HL-60/S4 (cell line): ENCODE results near the gene PPM1J.

Experiments used
- in situ Hi-C: fragments of 300-500 bp; cut with MboI; formaldehyde crosslinking; loops from 2 replicates; pipeline ENCODE4 v1.14.3; 2022; ENCODE audit warnings: low sequenced_read_pairs

The PPM1J gene

DNA sequence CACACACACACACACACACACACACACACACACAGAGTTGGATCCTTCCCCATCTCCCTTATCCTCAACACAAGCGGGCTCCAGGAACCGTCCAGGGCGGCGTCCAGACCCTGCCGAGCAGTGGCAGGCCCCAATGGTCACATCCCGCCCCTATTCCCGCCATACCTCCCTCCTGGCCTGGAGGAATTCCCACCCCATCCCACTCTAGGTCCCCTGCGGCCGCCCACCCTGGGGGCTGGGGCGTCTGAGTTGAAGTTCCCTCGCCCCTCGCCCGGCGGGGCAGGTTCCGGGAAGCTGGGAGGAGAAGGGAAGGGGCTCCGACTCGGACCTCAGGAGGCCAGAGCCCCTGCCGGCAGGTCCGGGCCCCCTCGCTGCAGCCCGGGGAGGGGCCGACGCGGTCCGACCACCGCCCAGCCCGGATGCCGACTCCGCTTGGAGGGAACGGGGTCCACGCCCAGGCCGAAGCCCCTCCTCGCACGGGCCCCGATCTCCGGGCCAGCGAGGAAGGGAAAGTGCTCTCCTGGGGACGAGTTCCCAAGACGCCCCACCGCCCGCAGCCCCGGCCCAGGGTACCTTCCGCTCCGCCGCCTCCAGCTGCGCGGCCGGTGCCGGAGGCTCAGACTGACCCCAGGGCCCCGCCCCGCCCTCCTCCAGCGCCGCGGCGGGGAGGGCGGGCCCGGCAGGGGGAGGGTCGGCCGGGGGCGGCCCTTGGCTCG is 8.5 kb downstream of the PPM1J start, which contains the start of gene RHOC:
Gene RHOC, minus strand, starts transcription at position 623 of the 716 bp plus-strand sequence. CDS start 3,328 bp downstream, outside the sequence.
- in situ Hi-C loops, result loop anchor here (5.0 kb wide), 2 partner anchors 89 to 314 kb away; partner anchors contain the start of genes CAPZA1 and ST7L

DNA sequence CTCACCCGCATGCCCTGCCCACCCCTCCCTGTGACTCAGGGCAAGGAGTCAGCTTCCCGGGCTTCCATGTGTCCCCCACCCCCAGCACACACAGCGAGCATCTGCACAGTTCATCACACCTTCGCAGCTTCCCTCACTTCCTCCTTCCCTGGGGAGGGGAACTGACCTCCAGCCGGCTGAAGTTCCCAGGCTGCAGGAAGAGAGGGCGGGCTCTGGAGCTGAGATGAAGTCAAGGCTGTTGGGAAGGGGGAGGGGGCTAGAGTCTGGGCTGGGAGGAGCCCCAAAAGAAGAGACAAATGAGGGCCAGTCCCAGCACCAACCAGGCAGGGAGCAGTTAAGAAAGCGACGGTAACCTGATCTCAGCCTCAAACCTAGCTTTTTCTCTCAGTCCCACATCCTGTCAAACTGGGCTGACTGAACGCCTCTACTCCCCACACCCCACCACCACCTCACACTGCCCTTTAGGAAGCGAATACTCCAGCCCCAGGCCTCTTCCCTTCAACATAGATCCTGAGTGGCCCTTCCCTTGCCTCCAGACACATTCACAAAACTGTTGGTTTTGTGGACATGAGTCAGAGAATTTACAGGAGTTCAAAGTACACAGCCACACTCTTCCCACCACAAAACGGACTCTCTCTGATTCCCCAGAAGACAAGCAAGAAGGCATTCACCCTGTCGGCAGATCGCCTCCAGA is 10.1 kb downstream of the PPM1J start:
- in situ Hi-C loops, result loop anchor here (5.0 kb wide), 2 partner anchors 88 to 313 kb away; partner anchors contain the start of genes CAPZA1 and ST7L

DNA sequence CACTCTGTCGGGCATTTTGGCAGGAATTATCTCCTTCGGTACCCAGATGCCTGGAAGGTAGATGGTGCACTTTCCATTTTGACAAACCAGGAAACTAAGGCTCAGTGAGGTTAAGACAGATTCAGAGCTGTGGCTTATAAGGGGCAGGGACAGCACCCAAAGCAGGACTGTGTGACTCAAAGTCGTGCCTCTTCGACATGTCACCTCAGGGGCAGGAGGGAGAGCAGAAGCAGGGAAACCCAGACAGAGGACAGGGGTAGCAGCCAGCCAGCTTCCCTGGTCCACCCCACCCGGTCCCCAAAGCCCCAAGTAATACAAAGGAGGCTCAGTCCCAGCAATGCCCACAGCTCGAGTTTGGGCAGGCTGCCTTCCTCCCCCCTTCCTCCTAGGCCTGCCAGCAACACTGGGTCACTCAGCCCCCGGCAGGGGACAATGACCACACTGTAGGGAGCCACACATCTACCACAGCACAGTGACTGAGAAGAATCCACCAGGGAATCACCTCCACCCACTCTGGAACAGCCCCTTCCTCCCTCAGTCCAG is 10.7 kb downstream of the PPM1J start:
- in situ Hi-C loops, result no loop called here

DNA sequence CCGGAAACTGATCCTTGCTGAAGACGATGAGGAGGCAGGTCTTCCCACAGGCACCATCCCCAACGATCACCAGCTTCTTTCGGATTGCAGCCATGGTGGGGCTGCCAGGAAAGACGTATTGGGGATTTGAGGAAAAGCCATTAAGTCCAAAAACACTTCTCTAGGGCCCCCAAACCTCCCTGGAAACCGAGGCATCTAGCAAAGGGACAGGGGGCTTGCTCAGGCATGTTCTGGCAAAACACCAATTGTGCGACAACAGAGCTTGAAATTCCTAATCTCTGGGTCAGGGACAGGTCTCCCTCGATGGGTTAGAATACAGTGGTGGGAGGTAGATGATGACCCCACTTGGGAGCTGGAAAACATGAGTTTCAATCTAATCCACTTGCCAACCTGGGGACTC is 11.4 kb downstream of the PPM1J start:
- in situ Hi-C loops, result no loop called here

DNA sequence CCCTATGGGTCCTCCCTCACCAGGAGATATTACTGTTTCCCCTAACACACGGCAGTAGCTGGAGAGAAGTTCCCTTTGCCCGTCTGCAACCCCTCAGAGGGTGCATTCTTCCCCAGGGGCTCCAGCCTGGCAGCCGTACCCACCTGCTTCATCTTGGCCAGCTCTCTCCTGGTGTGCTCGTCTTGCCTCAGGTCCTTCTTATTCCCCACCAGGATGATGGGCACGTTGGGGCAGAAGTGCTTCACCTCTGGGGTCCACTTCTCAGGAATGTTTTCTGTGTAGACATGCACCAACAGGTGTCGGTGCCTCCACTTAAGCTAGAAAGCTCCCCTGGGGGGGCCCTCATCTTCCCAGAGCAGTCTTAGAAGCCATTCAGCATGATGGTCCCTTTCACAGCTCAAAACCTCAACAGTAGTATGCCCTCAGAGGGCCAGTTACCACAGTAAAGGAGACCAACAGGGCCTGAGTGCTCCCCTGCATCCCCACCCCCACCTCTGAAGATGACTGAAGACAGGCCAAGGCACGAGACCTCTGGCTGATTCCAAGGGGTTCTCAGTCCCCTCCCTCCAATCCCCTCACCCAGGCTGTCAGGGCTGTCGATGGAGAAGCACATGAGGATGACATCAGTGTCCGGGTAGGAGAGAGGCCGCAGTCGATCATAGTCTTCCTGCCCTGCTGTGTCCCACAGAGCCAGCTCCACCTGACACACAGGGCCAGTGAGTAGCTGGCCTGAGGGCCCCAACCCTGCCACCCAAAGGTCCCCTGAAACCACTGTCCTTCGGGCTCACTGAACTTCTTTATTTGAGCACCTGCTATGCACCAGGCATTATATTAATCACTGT is 12.5 kb downstream of the PPM1J start:
- in situ Hi-C loops, result no loop called here

DNA sequence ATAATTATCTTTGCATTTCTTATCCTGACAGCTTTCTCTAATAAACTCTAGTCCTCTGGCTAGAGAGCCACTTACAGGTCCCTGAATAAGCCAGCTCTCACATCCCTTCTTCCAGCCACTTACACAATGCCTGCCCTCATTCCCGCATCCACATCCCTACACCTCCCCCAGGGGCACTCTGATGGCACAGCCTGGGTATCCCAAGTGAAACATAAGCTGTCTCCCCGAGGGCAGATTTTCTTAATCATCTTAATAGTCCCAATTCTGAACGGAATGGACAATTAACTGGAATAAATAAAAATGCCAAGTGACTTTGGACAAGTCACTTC is 13.1 kb downstream of the PPM1J start:
- in situ Hi-C loops, result no loop called here

DNA sequence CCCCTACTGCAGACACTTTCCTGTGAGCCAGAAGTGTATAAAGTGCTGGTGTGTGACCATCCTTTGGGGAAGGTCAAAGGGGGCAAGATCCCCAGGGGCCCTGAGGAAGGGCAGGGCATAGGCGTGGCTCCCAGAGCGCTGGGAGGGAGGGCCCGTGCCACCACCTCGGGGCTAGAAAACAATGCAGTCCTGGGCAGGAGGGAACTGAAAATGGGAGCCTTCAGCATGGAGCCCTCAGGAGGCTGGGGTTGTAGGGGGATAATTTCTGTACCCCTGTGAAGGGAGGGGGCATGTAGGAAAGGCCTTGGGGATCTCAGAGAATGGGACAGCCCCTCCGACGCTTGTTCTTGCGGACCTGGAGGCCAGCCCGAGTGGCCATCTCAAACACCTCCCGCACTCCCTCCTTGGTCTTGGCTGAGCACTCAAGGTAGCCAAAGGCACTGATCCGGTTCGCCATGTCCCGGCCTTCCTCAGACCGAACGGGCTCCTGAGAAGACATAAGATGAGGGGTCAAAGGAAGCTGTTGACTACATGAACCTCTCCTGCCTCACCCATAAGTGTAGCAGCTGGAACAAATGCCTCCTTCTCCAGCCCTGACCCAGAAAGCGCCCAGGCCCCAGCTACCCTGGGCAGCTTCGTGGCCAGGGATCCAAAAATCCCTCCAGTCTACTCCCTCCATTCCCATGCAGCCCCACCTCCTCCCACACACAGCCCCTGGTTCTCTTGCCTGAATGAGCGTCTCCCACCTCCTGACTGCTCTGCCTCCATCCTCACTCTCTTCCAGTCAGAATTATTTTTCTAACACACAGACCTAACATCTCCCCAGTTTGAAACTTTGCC is 13.7 kb downstream of the PPM1J start:
- in situ Hi-C loops, result no loop called here

DNA sequence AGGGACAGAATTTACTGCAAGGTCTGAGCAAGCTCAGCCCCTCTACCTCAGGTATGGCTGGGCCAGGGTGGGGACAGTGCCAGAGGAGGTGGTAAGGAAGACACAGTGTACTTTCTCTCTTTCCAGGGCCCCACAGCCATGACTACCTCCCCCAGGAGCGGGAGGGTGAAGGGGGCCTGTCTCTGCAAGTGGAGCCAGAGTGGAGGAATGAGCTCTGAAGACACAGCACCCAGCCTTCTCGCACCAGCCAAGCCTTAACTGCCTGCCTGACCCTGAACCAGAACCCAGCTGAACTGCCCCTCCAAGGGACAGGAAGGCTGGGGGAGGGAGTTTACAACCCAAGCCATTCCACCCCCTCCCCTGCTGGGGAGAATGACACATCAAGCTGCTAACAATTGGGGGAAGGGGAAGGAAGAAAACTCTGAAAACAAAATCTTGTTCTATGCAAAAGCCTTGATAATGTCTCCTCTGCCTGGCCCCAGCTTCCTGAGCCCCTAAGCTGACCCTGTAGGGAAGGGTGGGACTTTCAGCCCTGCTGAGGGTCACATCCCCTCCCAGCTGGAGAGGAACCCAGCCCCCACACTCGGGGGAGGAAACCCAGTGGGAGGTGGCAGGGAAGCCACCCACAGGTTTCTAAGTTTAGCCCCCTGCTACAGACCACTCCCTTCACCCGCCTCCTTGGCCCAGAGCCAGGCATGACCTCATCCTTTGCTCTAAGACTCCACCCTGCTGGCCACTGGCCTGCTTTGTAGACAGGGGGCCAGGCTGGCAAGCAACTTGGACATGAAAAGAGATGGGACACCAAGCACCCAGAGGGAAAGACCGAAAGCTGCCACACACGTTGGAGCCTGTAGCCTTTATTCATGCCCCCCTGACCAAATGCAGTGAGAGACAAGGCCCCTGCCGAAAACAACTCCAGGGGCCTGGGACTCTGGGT is 14.6 kb downstream of the PPM1J start:
- in situ Hi-C loops, result no loop called here

DNA sequence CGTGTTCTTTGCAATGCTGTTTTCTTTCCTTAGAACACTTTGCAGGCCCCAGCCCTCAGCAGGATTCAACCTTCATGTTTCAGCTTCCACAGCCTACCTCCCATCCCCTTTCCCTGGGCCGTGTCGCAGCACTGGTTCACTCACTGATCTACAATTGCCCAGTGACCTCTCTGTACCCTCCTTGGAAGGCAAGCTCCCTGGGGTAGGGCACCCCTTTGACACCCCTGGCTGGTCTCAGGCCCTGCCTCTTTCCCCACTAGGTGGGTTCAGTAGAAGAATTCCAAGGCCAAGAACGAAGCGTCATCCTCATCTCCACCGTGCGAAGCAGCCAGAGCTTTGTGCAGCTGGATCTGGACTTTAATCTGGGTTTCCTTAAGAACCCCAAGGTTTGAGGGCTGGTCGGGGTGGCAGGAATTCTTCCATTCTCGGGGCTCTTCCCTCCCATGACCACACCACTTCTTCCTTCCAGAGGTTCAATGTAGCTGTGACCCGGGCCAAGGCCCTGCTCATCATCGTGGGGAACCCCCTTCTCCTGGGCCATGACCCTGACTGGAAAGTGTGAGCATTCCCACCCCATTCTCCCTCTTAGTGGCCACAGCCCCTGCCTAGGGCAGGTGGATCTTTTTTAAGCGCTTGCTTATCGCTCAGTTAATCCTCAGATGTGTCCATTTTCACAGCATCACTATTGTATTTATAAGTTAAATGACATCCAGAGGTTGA is 15.5 kb downstream of the PPM1J start:
- in situ Hi-C loops, result no loop called here

DNA sequence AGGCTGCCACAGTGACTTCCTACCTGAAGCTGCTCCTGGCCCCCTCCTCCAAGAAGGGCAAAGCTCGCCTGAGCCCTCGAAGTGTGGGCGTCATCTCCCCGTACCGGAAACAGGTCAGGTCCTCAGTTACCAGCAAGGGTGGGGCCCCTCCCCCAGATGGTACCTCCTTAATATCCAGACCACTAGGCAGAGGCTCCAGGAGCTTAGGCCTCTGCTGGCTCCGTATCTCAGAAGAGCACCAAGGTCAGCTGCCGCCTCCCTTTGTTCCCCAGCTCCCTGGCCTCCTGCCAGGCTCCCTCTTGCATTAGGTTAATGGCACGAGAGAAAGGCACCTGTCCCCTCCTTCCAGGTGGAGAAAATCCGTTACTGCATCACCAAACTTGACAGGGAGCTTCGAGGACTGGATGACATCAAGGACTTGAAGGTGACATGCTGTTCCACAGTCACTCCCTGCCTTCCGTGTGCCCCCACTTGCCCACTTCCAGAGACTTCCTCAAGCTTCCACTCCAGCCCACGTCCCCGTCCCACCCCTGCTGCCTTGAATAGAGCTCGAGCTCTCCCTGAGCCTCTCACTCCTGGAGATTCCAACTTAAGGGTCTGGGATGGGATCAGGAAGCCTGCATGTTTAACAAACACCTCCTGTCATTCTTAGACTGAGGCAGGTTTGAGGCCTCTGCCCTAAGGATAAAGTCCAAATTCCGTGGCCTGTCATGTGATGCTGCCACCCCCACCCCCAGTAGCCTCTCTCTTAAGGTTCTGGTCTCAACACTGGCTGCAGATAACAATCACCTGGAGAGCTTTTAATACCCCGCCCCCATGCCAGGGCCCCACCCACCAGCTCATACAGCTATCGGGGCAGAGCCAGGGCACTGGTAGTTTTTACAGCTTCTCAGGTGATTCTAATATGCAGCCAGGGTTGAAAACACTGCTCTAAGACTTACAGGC is 16.5 kb downstream of the PPM1J start:
- in situ Hi-C loops, result no loop called here

DNA sequence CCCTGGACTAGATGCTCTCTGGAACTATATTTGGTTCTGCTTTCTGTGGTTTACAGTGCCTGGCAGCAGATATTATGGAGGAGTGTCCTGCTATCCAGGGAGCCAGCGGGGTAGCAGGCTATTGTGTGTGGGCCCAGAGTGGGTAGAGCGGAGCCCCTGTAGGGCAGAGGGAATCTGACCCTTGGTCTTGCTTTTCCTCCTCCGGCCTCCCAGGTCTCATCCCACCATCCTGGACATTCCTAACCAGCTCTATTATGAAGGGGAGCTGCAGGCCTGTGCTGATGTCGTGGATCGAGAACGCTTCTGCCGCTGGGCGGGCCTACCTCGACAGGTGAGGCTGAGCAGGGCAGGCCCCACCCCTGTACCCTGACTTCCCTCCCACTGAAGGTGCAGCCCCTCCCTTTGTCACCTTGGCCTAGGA is 17.3 kb downstream of the PPM1J start:
- in situ Hi-C loops, result no loop called here

DNA sequence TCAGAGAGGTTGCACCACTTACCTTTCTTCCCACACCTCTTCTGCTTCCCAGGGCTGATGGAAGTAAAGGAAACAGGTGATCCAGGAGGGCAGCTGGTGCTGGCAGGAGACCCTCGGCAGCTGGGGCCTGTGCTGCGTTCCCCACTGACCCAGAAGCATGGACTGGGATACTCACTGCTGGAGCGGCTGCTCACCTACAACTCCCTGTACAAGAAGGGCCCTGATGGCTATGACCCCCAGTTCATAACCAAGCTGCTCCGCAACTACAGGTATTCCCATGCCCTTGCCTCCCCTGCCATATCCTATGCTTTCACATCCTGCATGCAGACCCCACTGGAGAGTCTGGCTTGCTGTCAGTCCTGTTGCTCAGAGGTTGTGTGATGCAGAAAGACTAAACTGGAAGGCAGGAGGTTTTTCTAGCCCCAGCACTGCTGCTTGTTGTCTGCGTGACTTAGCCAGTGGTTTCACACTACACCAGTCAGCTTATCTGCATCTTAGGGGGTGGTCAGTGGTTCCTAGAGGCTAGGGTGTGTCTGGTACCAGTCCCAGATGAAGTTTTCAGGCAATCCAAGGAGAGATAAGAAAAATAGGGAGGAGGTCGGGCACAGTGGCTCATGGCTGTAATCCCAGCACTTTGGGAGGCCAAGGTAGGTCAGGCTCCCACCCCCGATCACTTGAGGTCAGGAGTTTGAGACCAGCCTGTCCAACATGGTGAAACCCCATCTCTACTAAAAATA is 18.4 kb downstream of the PPM1J start:
- in situ Hi-C loops, result no loop called here

DNA sequence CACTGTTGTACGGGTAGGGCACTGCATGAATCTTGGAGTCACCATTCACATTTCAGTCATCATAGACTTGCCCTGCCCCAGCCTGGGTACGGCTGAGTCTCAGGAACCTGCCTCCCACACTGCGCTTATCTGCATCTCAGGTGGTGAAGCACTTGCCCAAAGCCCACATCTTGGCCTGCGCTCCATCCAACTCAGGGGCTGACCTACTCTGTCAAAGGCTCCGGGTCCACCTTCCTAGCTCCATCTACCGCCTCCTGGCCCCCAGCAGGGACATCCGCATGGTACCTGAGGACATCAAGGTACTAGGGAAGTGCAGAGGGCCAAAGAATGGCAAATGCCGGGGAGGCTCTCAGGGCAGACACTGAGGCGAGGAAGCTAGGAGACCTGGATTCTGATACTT is 19.9 kb downstream of the PPM1J start:
- in situ Hi-C loops, result no loop called here

DNA sequence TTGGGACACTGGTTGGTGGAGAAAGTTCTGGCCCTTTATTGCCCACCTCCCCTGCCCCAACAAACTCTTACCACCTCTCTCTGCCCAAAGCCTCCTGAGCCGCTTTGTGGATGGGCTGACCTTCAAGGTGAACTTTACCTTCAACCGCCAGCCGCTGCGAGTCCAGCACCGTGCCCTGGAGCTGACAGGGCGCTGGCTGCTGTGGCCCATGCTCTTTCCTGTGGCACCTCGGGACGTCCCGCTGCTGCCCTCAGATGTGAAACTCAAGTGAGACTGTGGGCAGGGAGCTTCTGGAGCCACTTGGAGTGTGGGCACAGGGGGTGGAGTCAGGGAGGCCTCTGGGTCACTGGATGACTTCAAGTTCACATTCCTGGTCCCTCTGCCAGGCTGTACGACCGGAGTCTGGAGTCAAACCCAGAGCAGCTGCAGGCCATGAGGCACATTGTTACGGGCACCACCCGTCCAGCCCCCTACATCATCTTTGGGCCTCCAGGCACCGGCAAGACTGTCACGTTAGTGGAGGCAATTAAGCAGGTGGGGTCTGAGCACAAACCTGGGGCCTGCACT is 20.7 kb downstream of the PPM1J start:
- in situ Hi-C loops, result no loop called here

DNA sequence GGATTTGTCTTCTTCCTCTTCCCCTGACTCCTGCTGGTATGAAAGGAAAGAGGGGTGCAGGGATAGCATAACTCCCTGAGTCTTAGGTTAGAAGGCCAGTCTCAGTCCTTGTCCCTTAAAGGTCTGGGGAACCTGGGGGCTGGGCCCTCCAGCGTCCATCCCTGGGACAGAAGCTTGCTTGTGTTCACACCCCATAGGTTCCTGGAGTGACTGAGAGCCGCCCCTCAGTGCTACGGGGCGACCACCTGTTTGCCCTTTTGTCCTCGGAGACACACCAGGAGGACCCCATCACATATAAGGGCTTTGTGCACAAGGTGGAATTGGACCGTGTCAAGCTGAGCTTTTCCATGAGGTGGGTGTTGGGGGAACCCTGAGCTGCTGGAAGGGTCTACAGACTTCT is 21.3 kb downstream of the PPM1J start:
- in situ Hi-C loops, result no loop called here

DNA sequence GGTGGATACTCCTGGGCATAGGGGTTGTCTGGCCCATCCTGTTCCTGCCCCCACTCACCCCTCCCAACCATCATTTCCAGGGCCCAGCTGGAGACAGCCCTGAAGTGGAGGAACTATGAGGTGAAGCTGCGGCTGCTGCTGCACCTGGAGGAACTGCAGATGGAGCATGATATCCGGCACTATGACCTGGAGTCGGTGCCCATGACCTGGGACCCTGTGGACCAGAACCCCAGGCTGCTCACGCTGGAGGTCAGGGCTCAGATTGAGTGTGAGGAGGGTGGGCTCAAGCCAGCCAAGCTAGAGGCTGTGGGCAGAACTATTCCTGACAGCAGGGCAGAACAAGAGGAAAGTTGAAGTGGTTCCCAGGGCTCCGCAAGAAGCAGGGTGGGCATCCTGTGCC is 22.5 kb downstream of the PPM1J start:
- in situ Hi-C loops, result no loop called here

DNA sequence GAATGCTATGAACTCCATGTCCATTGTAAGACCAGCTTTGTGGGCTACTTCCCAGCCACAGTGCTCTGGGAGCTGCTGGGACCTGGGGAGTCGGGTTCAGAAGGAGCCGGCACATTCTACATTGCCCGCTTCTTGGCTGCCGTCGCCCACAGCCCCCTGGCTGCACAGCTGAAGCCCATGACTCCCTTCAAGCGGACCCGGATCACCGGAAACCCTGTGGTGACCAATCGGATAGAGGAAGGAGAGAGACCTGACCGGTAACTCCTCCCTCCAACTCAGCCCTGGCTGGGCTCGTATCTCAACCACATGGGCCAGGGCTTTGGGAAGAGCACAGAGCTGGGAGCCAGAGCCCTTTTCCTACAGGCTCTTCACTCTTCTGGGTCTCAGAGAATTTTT is 25.3 kb downstream of the PPM1J start:
- in situ Hi-C loops, result no loop called here
